22Rv1 (cell line): ENCODE data around the gene ARMCX5.

Experiments used
- CTCF ChIP-seq: fragments of 450-650 bp; IDR thresholded peaks from 2 replicates; pipeline ENCODE4 v1.5.1; 2017; ENCODE audit warnings: mild to moderate bottlenecking
- ZFX ChIP-seq: fragments of 450-650 bp; IDR thresholded peaks from 2 replicates; pipeline ENCODE4 v1.6.1; 2017; ENCODE audit warnings: antibody characterized with exemption, borderline replicate concordance

- TF ChIP-seq CTCF (no peak), ZFX (no peak)
These were observed 52.1 kb downstream of the ARMCX5 start, which contains the start of gene GPRASP1 for GRCh38 chrX:102651242-102652011.
